Large intestine (tissue), 3 donors: ENCODE results near the gene MRPS5. TPM values are rescaled to one million over a fixed set of nuclear protein-coding genes. Genes with fewer than 3 reads are reported as not detected.

Experiments used
- DNase-seq, 2 donors: peaks; one replicate each; pipeline versions ENCODE4 v3.0.0 to v3.0.0-alpha.2; 2013
- H3K27ac ChIP-seq: one replicate; pipeline ENCODE4 v1.5.1; 2013; ENCODE audit warnings: low read length
- H3K27me3 ChIP-seq: 2 replicates; pipeline ENCODE4 v1.6.1; 2013; ENCODE audit warnings: low read length; ENCODE audit not compliant: control insufficient read depth, insufficient read depth
- H3K36me3 ChIP-seq: 2 replicates; pipeline ENCODE4 v1.6.1; 2013; ENCODE audit warnings: low read length; ENCODE audit not compliant: control insufficient read depth, insufficient read depth
- H3K4me1 ChIP-seq: one replicate; pipeline ENCODE4 v1.6.1; 2013; ENCODE audit warnings: low read length; ENCODE audit not compliant: control insufficient read depth, insufficient read depth
- H3K4me3 ChIP-seq: one replicate; pipeline ENCODE4 v1.5.1; 2013; ENCODE audit warnings: low read length
- H3K9me3 ChIP-seq: one replicate; pipeline ENCODE4 v1.6.1; 2013; ENCODE audit warnings: mild to moderate bottlenecking, low read depth, low read length, moderate library complexity; ENCODE audit not compliant: control insufficient read depth
- WGBS: methylation state at CpG from one replicate; pipeline ENCODE4 v1.1.5; 2013; ENCODE audit warnings: low lambda C conversion rate; ENCODE audit not compliant: insufficient coverage; 5-methylcytosine and 5-hydroxymethylcytosine counted together
- polyA plus RNA-seq: library from polyadenylated mRNA; unstranded; fragments of 120-200 nt; gene quantifications from one replicate; pipeline ENCODE4 v1.2.1, GENCODE V29; 2013

The MRPS5 gene
- polyA plus RNA-seq, 1 donor, result 55.8 TPM

DNA sequence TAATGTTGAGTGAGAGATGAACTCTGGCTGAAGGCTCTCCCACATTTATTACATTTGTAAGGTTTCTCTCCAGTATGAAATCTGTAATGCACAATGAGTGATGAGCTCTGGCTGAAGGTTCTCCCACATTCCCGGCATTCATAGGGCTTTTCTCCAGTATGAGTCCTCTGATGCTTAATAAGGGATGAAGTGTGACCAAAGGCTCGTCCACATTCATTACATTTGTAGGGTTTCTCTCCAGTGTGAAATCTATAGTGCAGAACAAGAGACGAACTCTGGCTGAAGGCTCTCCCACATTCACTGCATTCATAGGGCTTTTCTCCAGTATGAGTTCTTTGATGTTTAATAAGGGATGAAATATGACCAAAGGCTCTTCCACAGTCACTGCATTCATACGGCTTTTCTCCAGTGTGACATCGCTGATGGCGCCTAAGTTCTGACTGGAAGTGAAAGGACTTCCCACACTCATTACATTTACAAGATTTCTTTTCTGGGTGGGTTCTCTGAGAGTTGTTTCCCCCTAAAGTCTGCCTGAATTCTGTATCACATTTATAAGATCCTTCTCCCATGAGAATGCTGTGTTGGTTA, 27.9 kb upstream of the MRPS5 start:
- Histone ChIP-seq H3K4me3 (no peak overlapping the region), H3K27me3 (no peaks in the 10 kb centered on the region), H3K36me3 (peaks cover 59% of the 10 kb centered on the region), H3K9me3 (peaks cover 59% of the 10 kb centered on the region), H3K4me1 (no peaks in the 10 kb centered on the region), H3K27ac (no peak overlapping the region)
- no peak for DNase-seq
- 100% methylated on average over 2 of the region's 6 CpGs for WGBS

DNA sequence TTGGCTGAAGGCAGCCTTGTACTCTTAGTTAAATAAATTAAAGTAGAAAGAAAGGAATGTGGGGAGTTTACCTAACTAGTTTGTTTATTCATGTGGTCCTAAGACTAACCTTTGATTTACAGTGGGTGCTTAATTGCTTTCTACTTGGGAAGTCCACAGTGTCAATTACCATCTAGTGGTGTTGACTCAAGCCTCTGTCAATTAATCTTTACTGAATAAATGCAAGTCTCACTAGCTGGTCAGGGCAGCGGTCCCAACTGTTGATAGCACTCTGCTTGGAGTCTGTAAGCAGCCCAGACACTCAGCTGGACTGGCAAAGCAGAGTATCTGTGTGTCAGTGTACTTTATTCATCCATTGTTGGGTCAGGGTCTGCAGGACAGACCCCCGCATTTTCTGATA, 22.2 kb upstream of the MRPS5 start:
- no peaks in the 10 kb centered on the region for H3K27me3 ChIP-seq
- no peak overlapping the region for H3K4me3 ChIP-seq
- no CpG with 5 or more reads among the region's 2 CpGs for WGBS
- H3K4me1 ChIP-seq, result no peaks in the 10 kb centered on the region
- no peak for DNase-seq
- no peak overlapping the region for H3K27ac ChIP-seq
- H3K9me3 ChIP-seq, result peaks cover 57% of the 10 kb centered on the region
- H3K36me3 ChIP-seq, result peaks cover 12% of the 10 kb centered on the region

DNA sequence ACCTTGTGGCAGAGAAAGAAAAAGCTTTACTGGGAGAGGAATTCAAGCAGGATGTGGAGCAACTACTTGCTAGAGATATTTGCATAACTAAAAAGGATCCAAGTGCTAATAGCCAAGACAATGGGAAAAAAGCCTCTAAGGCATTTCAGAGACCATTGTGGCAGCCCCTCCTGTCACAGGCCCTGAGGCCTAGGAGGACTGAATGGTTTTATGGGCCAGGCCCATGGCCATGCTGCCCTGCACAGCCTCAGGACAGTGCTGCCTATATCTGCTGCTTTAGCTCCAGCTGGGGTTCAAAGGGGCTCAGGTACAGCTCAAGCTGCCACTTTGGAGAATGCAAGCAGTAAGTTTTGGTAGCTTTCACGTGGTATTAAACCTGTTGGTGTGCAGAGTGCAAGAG, 17.1 kb upstream of the MRPS5 start:
- Histone ChIP-seq H3K27ac (no peak overlapping the region), H3K27me3 (no peaks in the 10 kb centered on the region), H3K36me3 (no peaks in the 10 kb centered on the region), H3K4me1 (no peaks in the 10 kb centered on the region), H3K9me3 (peaks cover 25% of the 10 kb centered on the region), H3K4me3 (no peak overlapping the region)
- DNase-seq, result no peak
- no CpG with 5 or more reads among the region's 1 CpG for WGBS

DNA sequence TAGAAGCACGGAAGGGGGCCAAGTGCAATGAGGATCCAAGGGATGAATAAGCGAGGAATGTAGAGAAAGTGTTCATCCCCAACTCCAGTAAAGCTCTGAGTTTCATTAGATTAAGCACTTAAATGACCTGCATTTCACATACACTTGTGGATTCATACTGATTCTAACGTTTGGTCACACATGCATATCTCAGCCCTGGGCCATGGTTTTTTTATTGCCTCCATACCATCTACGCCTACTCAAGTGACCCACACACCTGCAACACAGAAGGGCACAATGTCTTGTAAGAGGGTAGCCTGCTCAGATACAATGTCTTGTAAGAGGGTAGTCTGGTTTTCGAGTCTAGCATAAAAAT, 566 bp upstream of the MRPS5 start:
- no CpG with 5 or more reads among the region's 5 CpGs for WGBS
- no peaks in the 10 kb centered on the region for H3K4me1 ChIP-seq
- H3K36me3 ChIP-seq, result no peaks in the 10 kb centered on the region
- no peak for DNase-seq
- no peaks in the 10 kb centered on the region for H3K9me3 ChIP-seq
- H3K27me3 ChIP-seq, result no peaks in the 10 kb centered on the region
- peak overlapping the region; percentile 99 for H3K4me3 ChIP-seq
- H3K27ac ChIP-seq, result peak overlapping the region; percentile 78

DNA sequence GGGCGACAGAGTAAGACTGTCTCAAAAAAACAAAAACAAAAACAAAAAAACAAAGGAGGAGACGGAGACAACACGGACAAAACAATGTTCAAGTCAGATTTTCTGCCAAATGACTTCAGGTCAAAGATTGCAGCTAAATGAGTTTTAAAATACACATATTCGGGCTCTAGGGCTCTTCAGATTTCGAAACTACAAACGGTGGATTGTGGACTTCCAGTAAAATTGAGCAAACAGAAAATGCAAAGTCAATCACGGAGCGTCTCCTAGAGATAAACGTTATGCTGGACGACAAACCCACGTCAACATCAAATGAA, 558 bp downstream of the MRPS5 start:
- no CpG with 5 or more reads among the region's 11 CpGs for WGBS
- Histone ChIP-seq H3K4me3 (peak overlapping the region; percentile 99), H3K4me1 (no peaks in the 10 kb centered on the region), H3K27me3 (no peaks in the 10 kb centered on the region), H3K36me3 (peaks cover 2% of the 10 kb centered on the region), H3K27ac (peak overlapping the region; percentile 78), H3K9me3 (no peaks in the 10 kb centered on the region)
- DNase-seq, result peak; percentile 7 to 56

DNA sequence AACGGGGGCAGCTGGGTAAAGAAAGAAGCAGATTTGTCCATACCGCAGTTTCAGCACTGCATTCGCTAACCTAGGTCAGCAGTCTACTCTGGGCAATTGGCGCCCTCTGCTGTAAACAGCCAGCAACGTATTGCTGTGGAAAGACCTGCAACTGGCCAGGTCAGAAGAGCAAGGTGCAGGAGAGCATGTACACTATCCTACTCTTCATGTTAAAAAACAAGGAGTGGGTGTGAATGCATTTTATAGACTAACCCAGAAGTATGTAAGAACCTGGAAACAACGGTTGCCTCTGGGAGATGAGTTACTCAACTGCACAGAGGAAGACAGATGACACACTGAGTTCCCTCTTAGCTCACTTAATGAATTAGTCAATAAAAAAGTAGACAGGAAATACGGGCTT, 6.2 kb downstream of the MRPS5 start:
- Histone ChIP-seq H3K36me3 (peaks cover 28% of the 10 kb centered on the region), H3K9me3 (no peaks in the 10 kb centered on the region), H3K4me1 (no peaks in the 10 kb centered on the region), H3K4me3 (no peak overlapping the region), H3K27me3 (no peaks in the 10 kb centered on the region), H3K27ac (no peak overlapping the region)
- 60% methylated on average over 1 of the region's 7 CpGs for WGBS
- peak; percentile 71 to 73 for DNase-seq

DNA sequence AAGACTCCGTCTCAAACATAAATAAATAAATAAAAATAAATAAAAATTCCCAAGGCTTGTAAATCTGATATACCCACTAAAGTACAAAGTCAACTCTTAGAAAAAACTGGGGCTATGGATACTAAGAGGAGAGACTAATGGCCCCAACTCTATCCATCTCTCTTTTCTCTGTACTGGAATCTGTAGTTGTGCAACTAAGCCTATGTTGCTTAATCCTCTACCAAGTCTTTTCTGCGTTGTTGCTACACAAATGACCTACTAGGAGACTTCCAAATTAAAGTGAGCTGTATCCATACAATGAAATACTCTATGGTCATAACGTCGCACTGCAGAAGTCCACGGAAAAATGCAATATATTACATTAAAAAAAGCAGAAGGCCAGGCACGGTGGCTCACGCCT, 8.1 kb downstream of the MRPS5 start:
- H3K36me3 ChIP-seq, result peaks cover 45% of the 10 kb centered on the region
- H3K9me3 ChIP-seq, result no peaks in the 10 kb centered on the region
- DNase-seq, result no peak
- H3K4me1 ChIP-seq, result no peaks in the 10 kb centered on the region
- no peak overlapping the region for H3K4me3 ChIP-seq
- H3K27ac ChIP-seq, result no peak overlapping the region
- 100% methylated on average over 1 of the region's 7 CpGs for WGBS
- no peaks in the 10 kb centered on the region for H3K27me3 ChIP-seq

DNA sequence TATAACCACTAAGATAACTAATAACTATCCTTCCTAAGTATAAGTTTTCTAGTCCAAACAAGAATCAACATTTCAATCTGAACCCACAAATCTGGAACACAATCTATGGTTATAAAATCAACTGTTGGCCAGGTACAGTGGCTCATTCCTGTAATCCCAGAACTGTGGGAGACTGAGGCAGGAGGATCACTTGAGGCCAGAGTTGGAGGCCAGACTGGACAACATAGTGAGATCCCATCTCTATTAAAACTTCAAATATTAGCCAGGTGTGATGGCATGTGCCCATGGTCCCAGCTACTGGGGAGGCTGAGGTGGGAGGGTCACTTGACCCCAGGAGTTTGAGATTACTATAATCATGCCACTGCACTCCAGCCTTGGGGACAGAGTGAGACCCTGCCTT, 11.2 kb downstream of the MRPS5 start:
- no peak overlapping the region for H3K27ac ChIP-seq
- H3K9me3 ChIP-seq, result no peaks in the 10 kb centered on the region
- H3K4me1 ChIP-seq, result no peaks in the 10 kb centered on the region
- H3K36me3 ChIP-seq, result peaks cover 70% of the 10 kb centered on the region
- DNase-seq, result no peak
- no peak overlapping the region for H3K4me3 ChIP-seq
- no peaks in the 10 kb centered on the region for H3K27me3 ChIP-seq

DNA sequence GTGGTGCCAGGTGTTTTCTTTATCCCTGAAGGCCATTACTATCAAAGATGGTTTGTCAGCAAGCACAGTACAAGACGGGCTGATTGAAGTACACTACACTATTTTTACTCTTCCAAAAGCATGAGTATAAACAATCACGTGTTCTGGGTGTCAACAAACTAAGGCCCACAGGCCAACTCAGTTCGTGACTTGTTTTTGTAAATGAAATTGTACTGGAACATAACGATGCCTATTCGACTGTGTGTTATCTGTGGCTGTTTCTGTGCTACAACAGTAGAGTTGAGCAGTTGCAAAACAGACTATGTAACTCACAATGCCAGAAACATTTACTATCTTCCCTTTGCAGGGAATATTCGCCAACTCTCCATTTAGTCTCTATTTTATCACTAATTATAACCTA, 12.3 kb downstream of the MRPS5 start:
- Histone ChIP-seq H3K27me3 (no peaks in the 10 kb centered on the region), H3K36me3 (peaks cover 72% of the 10 kb centered on the region), H3K4me3 (no peak overlapping the region), H3K9me3 (no peaks in the 10 kb centered on the region), H3K27ac (no peak overlapping the region), H3K4me1 (no peaks in the 10 kb centered on the region)
- no peak for DNase-seq
- no CpG with 5 or more reads among the region's 6 CpGs for WGBS

DNA sequence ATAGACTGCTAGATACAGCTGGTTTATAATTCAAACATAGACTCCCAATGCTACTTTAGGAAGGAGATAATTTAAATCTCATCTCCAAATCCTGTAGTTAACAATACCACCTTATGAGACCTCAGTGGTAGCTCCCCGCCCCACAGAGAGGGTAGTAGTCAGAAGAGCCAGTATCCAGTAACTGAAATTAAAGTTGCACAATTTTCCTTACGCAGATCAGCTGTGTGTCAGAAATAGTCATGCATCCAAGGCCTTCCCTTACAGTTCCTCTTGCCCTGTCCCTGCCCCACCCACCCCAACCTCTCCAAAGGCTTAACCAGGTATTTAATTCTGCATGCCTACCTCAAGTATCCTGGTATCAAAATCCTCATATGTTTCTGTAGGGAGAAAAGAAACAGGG, 15.5 kb downstream of the MRPS5 start:
- Histone ChIP-seq H3K36me3 (peaks cover 75% of the 10 kb centered on the region), H3K4me1 (no peaks in the 10 kb centered on the region), H3K27ac (no peak overlapping the region), H3K9me3 (no peaks in the 10 kb centered on the region), H3K4me3 (no peak overlapping the region), H3K27me3 (no peaks in the 10 kb centered on the region)
- DNase-seq, result no peak
- WGBS, result no CpG with 5 or more reads among the region's 2 CpGs

DNA sequence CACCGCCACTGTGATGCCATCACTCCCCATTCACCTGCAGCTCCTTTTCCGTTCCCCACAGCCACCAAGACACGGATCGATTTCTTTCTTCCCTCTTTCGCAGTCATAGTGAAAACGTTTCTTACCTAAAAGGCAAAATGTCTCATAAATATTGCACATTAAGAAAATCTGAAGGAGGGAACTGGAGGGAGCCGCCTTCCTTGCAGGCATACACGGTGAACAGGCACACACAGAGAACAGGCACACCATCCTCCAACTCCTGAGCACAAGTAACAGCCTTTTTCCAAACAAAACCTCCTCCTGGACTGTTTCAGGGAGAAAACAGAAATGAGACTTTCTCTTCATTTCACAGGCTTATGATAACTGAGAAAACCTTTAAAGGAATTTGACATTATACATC, 17.0 kb downstream of the MRPS5 start:
- Histone ChIP-seq H3K9me3 (no peaks in the 10 kb centered on the region), H3K36me3 (peaks cover 70% of the 10 kb centered on the region)
- 100% methylated on average over 1 of the region's 8 CpGs for WGBS

More for the DNA sequence above, 17.0 kb downstream of the MRPS5 start:
- Histone ChIP-seq H3K27me3 (no peaks in the 10 kb centered on the region), H3K4me1 (no peaks in the 10 kb centered on the region), H3K4me3 (no peak overlapping the region), H3K27ac (no peak overlapping the region)
- no peak for DNase-seq
